Cardiac atrium fibroblast (primary cell): ENCODE results near the gene WSCD2. TPM values are rescaled to one million over a fixed set of nuclear protein-coding genes. Genes with fewer than 3 reads are reported as not detected.

Experiments
- total RNA-seq: library from RNA; depleted of rRNA; stranded (reverse); fragments of >200 nt; gene quantifications from 2 replicates; pipeline ENCODE4 v1.2.3, GENCODE V29; 2015

WSCD2 gene
- not detected in 2 replicates for total RNA-seq

DNA sequence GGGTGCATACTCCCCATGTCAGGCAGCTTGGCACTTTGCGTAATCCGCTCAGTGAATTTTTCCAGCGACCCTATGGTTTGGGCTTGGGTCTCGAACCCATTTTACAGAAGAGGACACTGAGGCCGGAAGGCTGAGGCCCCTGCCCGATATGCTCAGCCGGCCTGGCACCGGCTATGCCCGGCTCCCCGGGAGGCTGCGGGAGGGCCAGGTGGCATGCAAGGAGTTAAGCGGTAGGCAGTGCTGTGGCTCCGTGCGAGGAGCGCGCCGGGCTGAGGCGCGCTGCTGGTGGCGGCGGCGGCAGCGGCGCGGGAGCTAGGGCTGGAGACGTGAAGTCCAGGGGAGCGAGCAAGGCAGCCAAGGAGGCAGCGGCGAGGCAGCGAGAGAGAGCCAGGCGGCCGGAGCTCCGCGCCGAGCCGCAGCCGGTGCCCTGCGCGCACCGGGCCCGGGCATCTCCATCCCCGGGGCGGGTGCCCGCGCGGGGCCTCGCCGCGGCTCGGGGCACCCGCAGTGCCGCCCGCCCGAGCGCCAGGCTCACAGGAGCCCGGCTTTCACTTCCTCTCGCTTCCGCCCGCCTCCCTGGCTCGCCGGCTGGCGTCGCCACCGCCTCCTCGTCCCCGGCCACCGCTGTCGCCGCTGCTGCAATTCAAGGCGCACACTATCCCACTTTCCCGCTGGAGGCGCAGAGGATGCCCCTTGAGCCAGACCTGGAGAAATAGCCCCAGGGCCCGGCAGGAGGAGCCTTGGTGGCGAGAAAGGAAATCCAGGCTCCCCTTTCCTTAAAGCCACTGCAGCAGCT is at the start of gene WSCD2:
Gene WSCD2 (plus strand): TSS at position 272 of the 796 bp plus-strand sequence. CDS start 66,545 bp downstream, outside the sequence.

Other genes starting within 250 kb of the WSCD2 start
- 0.18 and 0.32 TPM in 2 replicates for gene CMKLR1, start 210.0 kb downstream of the WSCD2 start, total RNA-seq